Measurements from ENCODE around the gene TJP3. TPM values are rescaled to one million over a fixed set of nuclear protein-coding genes. Genes with fewer than 3 reads are reported as not detected.

The TJP3 gene
- total and polyA plus RNA-seq, 4 donors: 18.4 to 57.8 (median 49.6) TPM

DNA sequence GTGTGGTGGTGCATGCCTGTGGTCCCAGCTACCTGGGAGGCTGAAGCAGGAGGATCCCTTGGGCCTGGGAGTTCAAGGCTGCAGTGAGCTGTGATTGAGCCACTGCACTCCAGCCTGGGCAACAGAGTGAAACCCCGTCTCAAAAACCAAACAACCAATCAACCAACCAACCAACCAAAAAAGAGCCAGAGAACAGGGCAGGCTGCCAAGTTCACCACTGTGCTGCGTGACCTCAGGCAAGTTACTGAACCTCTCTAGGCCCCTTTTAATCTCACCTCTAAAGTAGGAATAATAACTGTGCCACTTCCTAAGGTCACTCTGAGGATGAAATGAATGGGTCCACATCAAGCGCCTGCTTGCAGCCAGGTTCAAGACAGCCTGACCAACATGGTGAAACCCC is 16.9 kb downstream of the TJP3 start:
- Histone ChIP-seq H3K27me3 (ENCODE audit: control insufficient read depth in 3 of 3, insufficient read depth in 3 of 3, low read length in 2 of 3) (peaks cover 0 to 19% (median 11%) of the 10 kb centered on the region in 3 donors), H3K27ac (ENCODE audit: low read depth in 1 of 2, low read length in 1 of 2) (no peak overlapping the region), H3K9me3 (ENCODE audit: control insufficient read depth in 4 of 4, insufficient read depth in 3 of 4, low read length in 3 of 4) (peaks cover 0 to 2% (median 0%) of the 10 kb centered on the region in 4 donors), H3K4me1 (ENCODE audit: control insufficient read depth in 5 of 5, insufficient read depth in 5 of 5, low read length in 5 of 5) (peaks cover 0 to 2% (median 0%) of the 10 kb centered on the region in 5 donors), H3K36me3 (ENCODE audit: control insufficient read depth in 4 of 4, insufficient read depth in 4 of 4, low read length in 4 of 4) (no peaks in the 10 kb centered on the region), H3K9ac (ENCODE audit: insufficient read depth in 1 of 2, low read length in 2 of 2) (no peak overlapping the region), H3K4me3 (no peak overlapping the region)
- TF ChIP-seq, protein P1, sequence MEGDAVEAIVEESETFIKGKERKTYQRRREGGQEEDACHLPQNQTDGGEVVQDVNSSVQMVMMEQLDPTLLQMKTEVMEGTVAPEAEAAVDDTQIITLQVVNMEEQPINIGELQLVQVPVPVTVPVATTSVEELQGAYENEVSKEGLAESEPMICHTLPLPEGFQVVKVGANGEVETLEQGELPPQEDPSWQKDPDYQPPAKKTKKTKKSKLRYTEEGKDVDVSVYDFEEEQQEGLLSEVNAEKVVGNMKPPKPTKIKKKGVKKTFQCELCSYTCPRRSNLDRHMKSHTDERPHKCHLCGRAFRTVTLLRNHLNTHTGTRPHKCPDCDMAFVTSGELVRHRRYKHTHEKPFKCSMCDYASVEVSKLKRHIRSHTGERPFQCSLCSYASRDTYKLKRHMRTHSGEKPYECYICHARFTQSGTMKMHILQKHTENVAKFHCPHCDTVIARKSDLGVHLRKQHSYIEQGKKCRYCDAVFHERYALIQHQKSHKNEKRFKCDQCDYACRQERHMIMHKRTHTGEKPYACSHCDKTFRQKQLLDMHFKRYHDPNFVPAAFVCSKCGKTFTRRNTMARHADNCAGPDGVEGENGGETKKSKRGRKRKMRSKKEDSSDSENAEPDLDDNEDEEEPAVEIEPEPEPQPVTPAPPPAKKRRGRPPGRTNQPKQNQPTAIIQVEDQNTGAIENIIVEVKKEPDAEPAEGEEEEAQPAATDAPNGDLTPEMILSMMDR (IDR thresholded peaks at IDR 0.05; ENCODE audit: control extremely low read depth, extremely low read depth): no peak
- no peak for ATAC-seq (ENCODE audit: insufficient read depth, low FRiP score)
- 57 to 71% methylated on average over 3 of the region's 3 CpGs for WGBS, 2 donors
- DNase-seq: no peak

DNA sequence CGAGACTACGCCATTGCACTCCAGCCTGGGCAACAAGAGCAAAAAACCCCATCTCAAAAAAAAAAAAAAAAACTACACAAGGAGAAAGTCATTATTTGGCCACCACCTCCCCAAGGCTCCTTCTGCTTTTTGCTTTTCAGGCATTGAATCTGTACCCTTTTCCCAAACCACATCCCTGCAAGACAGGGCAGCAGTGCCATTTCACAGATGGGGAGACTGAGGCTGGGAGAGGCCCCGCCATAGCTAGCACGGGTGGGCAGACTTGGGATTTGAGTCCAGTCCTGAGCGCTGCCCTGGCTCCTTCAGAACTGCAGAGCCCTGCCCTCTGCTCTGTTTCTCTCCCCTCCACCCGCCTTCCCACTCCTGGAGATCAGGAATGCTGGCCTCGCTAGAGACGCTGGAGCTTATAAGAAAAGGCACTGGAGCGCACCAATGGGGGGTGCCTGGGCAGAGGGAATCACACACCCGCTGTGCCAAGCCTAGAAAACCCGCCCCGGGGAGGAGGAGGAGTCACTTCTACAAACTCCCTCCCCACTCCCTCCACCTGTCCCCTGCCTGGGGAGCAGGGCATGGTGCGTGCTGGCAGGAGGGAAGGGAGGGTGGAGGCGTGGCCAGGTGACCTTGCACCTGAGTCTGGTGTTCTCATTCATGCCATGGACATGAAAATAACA is 17.6 kb downstream of the TJP3 start:
- no peak for ATAC-seq (ENCODE audit: insufficient read depth, low FRiP score)
- Histone ChIP-seq H3K4me3 (no peak overlapping the region), H3K27me3 (ENCODE audit: control insufficient read depth in 3 of 3, insufficient read depth in 3 of 3, low read length in 2 of 3) (peaks cover 0 to 17% (median 11%) of the 10 kb centered on the region in 3 donors), H3K36me3 (ENCODE audit: control insufficient read depth in 4 of 4, insufficient read depth in 4 of 4, low read length in 4 of 4) (peaks cover 0 to 4% (median 0%) of the 10 kb centered on the region in 4 donors), H3K4me1 (ENCODE audit: control insufficient read depth in 5 of 5, insufficient read depth in 5 of 5, low read length in 5 of 5) (peaks cover 0 to 2% (median 0%) of the 10 kb centered on the region in 5 donors), H3K27ac (ENCODE audit: low read depth in 1 of 2, low read length in 1 of 2) (no peak overlapping the region), H3K9ac (ENCODE audit: insufficient read depth in 1 of 2, low read length in 2 of 2) (no peak overlapping the region), H3K9me3 (ENCODE audit: control insufficient read depth in 4 of 4, insufficient read depth in 3 of 4, low read length in 3 of 4) (peaks cover 0 to 2% (median 0%) of the 10 kb centered on the region in 4 donors)
- peak in 2 of 3 donors; percentile 11 to 32 for DNase-seq
- TF ChIP-seq, protein P1 (IDR thresholded peaks at IDR 0.05; ENCODE audit: control extremely low read depth, extremely low read depth): no peak
- 36 to 39% methylated on average over 13 to 14 of the region's 14 CpGs for WGBS, 2 donors

DNA sequence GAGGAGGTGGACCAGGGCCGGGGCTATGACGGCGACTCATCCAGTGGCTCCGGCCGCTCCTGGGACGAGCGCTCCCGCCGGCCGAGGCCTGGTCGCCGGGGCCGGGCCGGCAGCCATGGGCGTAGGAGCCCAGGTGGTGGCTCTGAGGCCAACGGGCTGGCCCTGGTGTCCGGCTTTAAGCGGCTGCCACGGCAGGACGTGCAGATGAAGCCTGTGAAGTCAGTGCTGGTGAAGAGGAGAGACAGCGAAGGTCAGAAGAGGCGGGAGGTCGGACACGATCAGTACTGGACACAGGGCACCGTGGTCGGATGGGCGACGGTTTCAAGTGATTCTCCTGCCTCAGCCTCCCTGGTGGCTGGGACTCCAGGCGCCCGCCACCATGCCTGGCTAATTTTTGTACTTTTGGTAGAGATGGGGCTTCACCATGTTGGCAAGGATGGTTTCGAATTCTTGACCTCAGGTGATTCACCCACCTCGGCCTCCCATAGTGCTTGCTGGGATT is 22.3 kb downstream of the TJP3 start:
- DNase-seq (no peak), ATAC-seq (ENCODE audit: insufficient read depth, low FRiP score) (no peak)
- Histone ChIP-seq H3K9ac (ENCODE audit: insufficient read depth in 1 of 2, low read length in 2 of 2) (no peak overlapping the region), H3K36me3 (ENCODE audit: control insufficient read depth in 4 of 4, insufficient read depth in 4 of 4, low read length in 4 of 4) (peaks cover 0 to 4% (median 0%) of the 10 kb centered on the region in 4 donors), H3K27ac (ENCODE audit: low read depth in 1 of 2, low read length in 1 of 2) (no peak overlapping the region), H3K9me3 (ENCODE audit: control insufficient read depth in 4 of 4, insufficient read depth in 3 of 4, low read length in 3 of 4) (peaks cover 0 to 3% (median 1%) of the 10 kb centered on the region in 4 donors), H3K4me1 (ENCODE audit: control insufficient read depth in 5 of 5, insufficient read depth in 5 of 5, low read length in 5 of 5) (no peaks in the 10 kb centered on the region), H3K27me3 (ENCODE audit: control insufficient read depth in 3 of 3, insufficient read depth in 3 of 3, low read length in 2 of 3) (no peaks in the 10 kb centered on the region), H3K4me3 (no peak overlapping the region)
- 92 to 95% methylated on average over 32 of the region's 32 CpGs for WGBS, 2 donors
- TF ChIP-seq, protein P1 (IDR thresholded peaks at IDR 0.05; ENCODE audit: control extremely low read depth, extremely low read depth): no peak

Measured in lung (tissue), 12 donors.